GM19351 (cell line): ENCODE results near the gene STK32B.

Experiments
- ATAC-seq: cut with Tn5 transposase; IDR thresholded peaks from one replicate; pipeline ENCODE4 v1.9.1; 2021; ENCODE audit warnings: mild to moderate bottlenecking, moderate library complexity; ENCODE audit not compliant: unreplicated experiment

Gene STK32B

GRCh38 chr4:5461477-5461876, 410.2 kb downstream of the STK32B start:
- ATAC-seq, result no peak

- ATAC-seq, result no peak
Measured at GRCh38 chr4:5462254-5462835, 411.1 kb downstream of the STK32B start.

GRCh38 chr4:5462896-5463295, 411.6 kb downstream of the STK32B start:
- no peak for ATAC-seq

- no peak for ATAC-seq
Measured at GRCh38 chr4:5463361-5463760, 412.1 kb downstream of the STK32B start.

- no peak for ATAC-seq
Measured at GRCh38 chr4:5463936-5464650, 412.8 kb downstream of the STK32B start.

- ATAC-seq, result no peak
Measured at GRCh38 chr4:5465529-5465928, 414.2 kb downstream of the STK32B start.

GRCh38 chr4:5465956-5466355, 414.7 kb downstream of the STK32B start:
- no peak for ATAC-seq

- ATAC-seq, result no peak
Measured at GRCh38 chr4:5467111-5467510, 415.8 kb downstream of the STK32B start.

- ATAC-seq, result no peak
Measured at GRCh38 chr4:5469151-5469775, 418.0 kb downstream of the STK32B start.

GRCh38 chr4:5469861-5470260, 418.6 kb downstream of the STK32B start:
- ATAC-seq, result no peak

- no peak for ATAC-seq
Measured at GRCh38 chr4:5470318-5471198, 419.3 kb downstream of the STK32B start.

GRCh38 chr4:5471206-5471605, 419.9 kb downstream of the STK32B start:
- ATAC-seq, result no peak

GRCh38 chr4:5471691-5472090, 420.4 kb downstream of the STK32B start:
- no peak for ATAC-seq

- ATAC-seq, result no peak
Measured at GRCh38 chr4:5472160-5472591, 420.9 kb downstream of the STK32B start.

- ATAC-seq, result no peak
Measured at GRCh38 chr4:5473125-5473524, 421.8 kb downstream of the STK32B start.

GRCh38 chr4:5474756-5475155, 423.5 kb downstream of the STK32B start:
- no peak for ATAC-seq

- no peak for ATAC-seq
Measured at GRCh38 chr4:5477613-5478012, 426.3 kb downstream of the STK32B start.

GRCh38 chr4:5478169-5478568, 426.9 kb downstream of the STK32B start:
- ATAC-seq, result no peak

GRCh38 chr4:5478697-5479096, 427.4 kb downstream of the STK32B start:
- ATAC-seq, result no peak

GRCh38 chr4:5479518-5480060, 428.3 kb downstream of the STK32B start:
- ATAC-seq, result no peak

- ATAC-seq, result no peak
Measured at GRCh38 chr4:5488413-5488812, 437.1 kb downstream of the STK32B start.
